HG03060 (cell line): Measurements from ENCODE around the gene CPE.
"Not testable (repeated sequence)": the region's sequence is repeated elsewhere in the genome, so short reads cannot be mapped to it uniquely, and the experiment has no call there.

Experiments used
- ATAC-seq: cut with Tn5 transposase; IDR thresholded peaks from one replicate; pipeline ENCODE4 v1.9.1; 2021; ENCODE audit warnings: low read depth, moderate number of reproducible peaks; ENCODE audit not compliant: unreplicated experiment

The CPE gene

DNA sequence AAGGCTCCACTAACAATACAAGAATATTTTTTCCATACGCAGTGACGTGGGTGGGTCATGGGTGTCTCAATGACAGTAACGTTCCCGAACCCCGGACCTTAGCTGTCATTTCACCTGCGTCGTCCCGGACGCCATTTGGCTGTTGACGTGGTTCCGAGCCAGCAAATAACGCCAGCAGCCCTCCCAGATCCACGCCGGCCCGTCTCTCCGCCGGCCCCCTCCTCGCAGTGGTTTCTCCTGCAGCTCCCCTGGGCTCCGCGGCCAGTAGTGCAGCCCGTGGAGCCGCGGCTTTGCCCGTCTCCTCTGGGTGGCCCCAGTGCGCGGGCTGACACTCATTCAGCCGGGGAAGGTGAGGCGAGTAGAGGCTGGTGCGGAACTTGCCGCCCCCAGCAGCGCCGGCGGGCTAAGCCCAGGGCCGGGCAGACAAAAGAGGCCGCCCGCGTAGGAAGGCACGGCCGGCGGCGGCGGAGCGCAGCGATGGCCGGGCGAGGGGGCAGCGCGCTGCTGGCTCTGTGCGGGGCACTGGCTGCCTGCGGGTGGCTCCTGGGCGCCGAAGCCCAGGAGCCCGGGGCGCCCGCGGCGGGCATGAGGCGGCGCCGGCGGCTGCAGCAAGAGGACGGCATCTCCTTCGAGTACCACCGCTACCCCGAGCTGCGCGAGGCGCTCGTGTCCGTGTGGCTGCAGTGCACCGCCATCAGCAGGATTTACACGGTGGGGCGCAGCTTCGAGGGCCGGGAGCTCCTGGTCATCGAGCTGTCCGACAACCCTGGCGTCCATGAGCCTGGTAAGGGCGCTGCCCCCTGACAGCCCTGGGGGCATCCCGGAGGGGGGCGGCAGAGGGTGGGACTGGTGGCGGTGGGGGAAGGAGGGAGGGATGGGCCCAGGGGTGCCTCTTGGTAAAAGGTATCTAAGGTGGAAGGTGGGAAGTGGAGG is at the start of gene CPE:
Gene CPE (plus strand): TSS at position 264 of the 933 bp plus-strand sequence. CDS start 214 bp downstream, at position 478.
- ATAC-seq: no peak

DNA sequence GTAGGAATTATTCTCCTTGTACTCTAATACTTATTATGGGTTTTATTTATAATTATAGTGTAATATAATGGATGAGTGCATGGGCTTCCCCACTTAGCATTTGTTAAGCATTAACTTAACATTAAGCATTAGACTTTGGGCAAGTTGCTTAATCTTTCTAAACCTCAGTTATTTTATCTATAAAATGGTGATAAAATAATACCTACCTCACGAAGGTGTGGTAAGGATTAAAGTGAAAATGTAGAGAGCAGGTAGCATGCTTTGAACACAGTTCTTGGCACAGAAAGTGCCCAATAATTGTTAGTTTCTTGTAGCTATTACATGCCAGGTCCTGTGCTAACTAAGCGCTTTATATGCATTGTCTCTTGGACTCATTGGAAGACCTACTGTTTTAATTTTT is 48.7 kb upstream of the CPE start:
- no peak for ATAC-seq

DNA sequence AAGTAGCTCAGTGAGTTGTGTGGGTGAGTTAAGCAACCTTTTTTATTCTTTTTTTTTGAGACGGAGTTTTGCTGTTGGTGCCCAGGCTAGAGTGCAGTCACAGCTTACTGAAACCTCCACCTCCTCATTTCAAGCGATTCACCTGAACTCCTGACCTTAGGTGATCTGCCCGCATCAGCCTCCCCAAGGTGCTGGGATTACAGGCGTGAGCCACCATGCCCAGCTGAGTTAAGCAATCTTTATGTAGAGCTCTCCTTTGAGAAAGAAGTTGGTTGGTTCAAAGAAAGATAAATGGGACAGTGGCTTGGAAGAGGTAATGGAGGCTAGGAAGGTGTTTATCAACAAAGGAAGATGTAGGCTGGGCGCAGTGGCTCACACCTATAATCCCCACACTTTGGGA is 48.1 kb upstream of the CPE start:
- no peak for ATAC-seq

DNA sequence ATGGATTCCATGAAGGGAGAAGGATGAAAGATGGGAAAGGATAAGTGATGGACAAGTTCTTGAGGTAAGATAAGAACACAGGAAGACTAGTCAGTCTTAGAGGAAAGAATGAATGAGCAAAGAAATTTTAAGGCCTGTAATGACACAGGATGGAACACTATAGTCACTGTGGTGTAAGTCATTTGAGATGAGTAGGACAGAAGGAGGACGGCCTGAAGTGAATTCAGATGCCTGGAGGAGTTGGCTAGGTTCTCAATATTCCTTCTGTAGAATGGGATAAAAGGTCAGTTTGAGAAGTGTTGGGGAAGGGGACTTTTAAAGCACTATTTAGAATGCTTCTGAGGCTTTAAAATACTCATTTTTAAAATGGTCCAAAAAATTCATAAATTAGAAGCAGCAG is 47.4 kb upstream of the CPE start:
- no peak for ATAC-seq

DNA sequence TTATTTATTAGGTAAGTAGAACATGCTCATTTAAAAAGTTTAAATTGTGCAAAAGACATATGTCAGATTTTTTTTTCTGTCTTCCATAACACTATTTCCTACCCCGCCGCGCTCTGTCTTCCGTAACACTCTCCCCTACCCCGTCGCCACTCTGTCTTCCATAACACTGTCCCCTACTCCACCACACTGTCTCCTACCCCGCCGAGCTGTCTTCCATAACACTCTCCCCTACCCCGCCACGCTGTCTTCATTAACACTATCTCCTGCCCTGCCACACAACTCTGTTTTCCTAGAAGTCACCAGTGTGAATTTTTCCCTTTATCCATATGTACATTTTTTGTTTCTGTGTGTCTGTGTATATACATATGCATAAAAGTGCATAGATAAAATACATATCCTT is 47.0 kb upstream of the CPE start:
- ATAC-seq: no peak

GRCh38 chr4:165332502-165332901 is 46.3 kb upstream of the CPE start:
- no peak for ATAC-seq

DNA sequence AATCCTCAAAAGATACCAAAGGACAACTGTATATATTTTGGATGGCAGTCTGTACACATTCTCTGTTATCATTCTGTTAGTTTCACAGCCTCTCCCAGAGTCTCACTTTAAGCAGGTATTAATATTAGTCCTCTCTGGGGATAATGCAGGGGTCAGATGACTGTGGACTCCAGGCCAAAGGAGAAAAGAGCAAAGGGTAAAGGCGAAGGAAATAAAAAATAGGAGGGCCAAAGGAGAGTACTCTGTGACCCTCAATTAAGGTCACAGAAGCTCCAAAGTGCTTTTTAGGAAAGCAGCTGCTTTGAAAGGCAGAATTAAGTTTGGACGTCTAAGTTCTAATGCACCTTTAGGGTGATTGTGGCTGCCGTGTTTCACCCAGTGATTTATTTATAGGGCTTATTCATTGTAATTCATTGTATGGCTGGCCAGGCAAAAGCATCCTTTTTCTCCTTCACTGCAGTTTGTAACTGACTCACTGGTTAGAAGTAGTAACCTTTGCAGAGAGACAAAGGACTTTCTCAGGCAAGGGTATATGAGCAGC is 43.6 kb upstream of the CPE start:
- no peak for ATAC-seq

- ATAC-seq: no peak
Observed at GRCh38 chr4:165336743-165337142, 42.1 kb upstream of the CPE start.

- not testable (repeated sequence) for ATAC-seq
Observed at GRCh38 chr4:165342340-165342739, 36.5 kb upstream of the CPE start.

GRCh38 chr4:165343353-165344191 is 35.2 kb upstream of the CPE start:
- no peak for ATAC-seq

DNA sequence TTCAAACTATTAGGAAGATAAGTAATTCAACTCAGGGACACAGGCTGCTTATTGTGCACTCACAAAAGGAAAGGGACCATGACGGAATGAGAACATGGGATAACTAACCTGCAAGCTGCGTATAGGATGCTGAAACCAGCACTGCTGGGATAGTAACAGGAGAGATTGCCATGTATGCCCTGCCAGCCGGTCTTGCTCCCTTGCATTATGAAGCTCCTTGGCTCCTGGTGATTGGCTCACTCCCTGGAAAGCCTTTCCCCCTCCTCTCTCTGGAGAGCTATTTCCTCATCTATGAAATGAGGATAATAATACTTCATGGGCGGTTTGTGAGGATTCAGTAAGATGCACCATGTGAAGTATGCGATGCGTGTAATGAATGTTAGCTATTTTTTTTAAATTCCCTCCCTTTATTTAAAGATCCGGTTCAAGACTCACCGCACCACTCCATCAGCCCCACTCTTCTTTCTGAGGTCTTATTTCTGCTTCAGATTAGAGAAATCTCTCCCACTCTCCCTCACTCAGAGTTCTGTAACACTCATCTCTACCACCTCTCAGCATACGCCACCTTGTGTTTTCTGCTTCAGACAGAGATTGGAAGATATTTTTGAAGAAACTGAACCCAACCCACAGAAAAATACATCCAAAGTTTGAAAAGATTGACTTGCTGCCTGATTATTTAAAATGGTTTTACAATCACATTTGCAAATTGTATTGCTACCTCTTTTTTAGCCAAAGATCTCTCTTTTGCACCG is 33.0 kb upstream of the CPE start:
- no peak for ATAC-seq

DNA sequence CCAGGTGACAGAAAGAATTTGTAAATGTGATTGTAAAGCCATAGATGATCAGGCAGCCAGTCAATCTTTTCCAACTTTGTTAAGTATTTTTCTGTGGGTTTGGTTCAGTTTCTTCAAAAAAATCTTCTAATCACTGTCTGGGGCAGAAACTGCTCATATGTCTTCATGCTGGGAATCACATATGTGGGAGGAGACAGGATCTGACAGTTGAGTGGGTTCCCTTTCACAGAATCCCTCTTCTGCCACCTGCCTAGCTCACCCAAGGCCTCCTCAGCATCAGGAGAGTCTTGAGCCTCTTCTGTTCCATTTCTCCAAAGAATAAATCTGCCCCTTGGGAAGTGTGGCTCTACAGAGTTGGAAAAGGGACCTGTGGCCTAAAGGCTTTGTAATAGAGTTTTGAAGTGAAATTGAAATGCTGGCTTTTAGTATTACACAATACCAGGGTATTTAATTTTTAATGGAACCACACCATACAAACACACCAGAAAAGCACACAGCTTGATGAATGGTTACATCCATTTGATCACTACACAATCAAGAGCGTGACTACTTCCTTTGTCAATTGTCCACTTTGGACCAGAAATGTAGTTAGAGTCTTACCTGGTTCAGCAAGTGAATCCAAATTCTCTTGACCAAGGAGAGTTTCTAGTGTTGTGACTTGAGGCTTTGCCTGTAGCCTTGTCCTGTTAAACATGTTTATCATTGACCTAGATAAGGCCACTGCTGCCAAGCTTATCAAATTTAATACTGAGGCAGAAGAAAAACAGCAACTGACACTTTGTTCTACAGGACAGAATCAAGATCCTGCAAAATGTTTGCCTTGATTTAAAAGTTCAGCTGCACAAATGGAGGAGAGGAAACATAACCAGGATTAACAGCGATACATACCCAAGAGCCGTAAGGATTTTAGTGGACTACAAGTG is 30.9 kb upstream of the CPE start:
- no peak for ATAC-seq

DNA sequence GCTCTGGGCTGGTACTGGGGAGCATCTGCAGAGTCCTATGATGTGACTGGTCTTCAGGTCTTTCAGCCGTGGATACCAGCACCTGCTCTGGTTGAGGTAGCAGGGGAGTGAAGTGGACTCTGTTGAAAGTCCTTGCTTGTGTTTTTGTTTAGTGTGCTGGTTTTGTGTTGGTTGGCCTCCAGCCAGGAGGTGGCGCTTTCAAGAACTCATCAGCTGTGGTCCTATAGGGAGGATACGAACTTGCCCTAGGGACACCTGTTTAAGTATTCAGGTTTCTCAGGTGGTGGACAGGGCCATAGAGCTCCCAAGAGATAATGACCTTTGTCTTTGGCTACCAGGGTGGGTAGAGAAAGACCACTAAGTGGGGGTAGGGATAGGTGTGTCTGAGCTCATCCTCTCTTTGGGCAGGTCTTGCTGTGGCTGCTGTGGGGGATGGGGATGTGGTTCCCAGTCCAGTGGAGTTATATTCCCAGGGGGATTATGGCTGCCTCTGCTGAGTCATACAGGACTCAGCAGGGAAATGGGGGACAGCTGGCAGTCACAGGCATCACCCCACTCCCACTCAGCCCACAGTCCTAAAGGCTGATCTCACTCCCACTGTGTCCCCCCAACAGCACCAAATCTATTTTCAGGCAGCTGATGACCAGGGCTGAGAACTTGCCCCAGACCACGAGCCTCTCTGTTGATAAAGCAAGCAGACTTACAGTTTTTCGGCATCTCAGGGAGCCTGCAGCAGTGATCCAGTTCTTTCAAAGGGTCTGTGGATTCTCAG is 27.3 kb upstream of the CPE start:
- ATAC-seq: no peak

- ATAC-seq: no peak
Observed at GRCh38 chr4:165355900-165356300, 22.9 kb upstream of the CPE start.

- no peak for ATAC-seq
Observed at GRCh38 chr4:165359506-165359905, 19.3 kb upstream of the CPE start.

GRCh38 chr4:165360041-165360695 is 18.6 kb upstream of the CPE start:
- no peak for ATAC-seq

DNA sequence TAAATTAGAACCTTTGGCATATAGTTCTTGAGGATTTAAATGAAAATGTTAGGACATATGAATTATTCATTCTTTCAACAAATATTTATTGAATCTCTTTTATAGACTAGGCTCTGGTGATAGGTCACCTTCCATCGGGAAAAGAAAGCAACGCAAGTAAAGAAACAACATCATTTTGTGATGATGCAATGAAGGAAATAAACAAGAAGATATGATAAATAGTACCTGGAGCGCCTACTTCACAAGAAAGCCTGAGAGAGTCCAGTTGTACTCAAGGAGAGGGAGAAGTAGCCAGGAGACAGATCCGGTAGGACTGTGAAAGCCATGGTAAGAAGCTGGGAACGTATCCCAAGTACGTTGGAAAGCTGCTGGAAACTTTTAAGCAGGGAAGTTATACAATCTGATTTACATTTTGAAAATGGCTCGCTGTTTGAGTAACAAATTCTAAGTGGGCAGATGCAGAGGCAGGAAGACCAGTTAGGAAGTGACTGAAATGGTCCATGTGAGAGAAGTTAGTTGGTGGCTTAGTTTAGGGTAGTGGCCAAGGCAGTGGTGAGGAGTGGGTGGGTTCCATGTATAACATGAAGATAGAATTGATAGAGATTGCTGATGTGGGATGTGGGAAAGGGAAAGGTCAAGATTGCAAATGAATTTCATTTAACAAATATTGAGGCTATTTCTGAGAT is 17.7 kb upstream of the CPE start:
- ATAC-seq: no peak

GRCh38 chr4:165361810-165362209 is 17.0 kb upstream of the CPE start:
- no peak for ATAC-seq
